ENCODE results near the gene SLC25A22.

SLC25A22 gene

DNA sequence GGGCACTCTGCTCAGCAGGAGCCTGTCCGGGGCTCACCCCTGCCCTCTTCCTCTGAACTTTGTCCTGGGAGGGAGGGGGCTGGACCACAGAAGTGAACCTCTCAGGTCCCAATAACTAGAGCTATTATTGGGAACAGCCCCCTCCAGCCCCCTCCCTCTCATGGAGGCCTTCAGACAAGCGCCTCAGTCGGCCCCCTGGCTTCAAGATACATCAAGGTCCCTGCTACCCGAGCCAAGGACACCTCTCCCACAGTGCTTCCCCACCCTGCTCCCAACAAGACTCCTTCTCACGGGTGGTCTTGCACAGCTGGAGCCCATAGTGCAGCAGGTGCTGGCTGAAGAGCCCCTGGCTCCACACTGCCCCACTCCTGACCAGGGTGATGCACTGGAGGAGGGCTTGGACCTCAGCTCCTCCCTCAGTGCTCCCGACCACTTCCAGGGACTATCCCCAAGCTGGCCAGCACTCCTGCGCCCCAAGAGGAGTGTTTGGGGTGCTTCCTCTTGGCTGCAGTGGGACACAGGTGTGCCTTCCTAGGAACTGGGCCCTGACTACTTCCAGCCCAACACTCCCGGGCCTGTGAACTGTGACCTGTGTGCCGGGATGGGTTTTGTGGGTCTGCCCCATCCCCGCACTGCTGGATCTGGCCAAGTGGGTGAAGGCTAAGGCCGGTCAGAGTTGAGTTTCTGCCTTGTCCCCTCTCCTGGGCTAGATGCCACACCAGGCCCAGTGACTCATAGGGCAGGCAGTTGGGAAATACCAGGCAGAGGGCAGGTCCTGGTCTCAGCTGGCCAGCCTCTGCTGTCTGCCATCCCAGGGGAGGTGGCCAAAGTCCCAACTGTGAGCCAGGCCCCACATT is 22.8 kb upstream of the SLC25A22 start:
- Histone ChIP-seq H3K27me3 (ENCODE audit: insufficient read depth, low read depth) (no peaks in the 10 kb centered on the region), H3K36me3 (ENCODE audit: insufficient read depth) (no peaks in the 10 kb centered on the region), H3K4me3 (IDR thresholded peaks at IDR 0.05; ENCODE audit: insufficient read depth, low read depth, low read length) (no peak overlapping the region), H2AFZ (ENCODE audit: low read depth) (no peak overlapping the region), H3K27ac (no peak overlapping the region; the same call in 1 of the 2 replicates), H3K4me2 (peak overlapping the region; percentile 81), H3K79me2 (ENCODE audit: insufficient read depth, low read depth) (no peaks in the 10 kb centered on the region; the same call in 1 of the 2 replicates), H3K4me1 (ENCODE audit: low read depth, poor library complexity, severe bottlenecking) (peaks cover 9% of the 10 kb centered on the region), H3K9ac (peak overlapping the region; percentile 41; the same call in 1 of the 2 replicates), H4K20me1 (ENCODE audit: insufficient read depth) (no peaks in the 10 kb centered on the region)
- TF ChIP-seq, protein P1, sequence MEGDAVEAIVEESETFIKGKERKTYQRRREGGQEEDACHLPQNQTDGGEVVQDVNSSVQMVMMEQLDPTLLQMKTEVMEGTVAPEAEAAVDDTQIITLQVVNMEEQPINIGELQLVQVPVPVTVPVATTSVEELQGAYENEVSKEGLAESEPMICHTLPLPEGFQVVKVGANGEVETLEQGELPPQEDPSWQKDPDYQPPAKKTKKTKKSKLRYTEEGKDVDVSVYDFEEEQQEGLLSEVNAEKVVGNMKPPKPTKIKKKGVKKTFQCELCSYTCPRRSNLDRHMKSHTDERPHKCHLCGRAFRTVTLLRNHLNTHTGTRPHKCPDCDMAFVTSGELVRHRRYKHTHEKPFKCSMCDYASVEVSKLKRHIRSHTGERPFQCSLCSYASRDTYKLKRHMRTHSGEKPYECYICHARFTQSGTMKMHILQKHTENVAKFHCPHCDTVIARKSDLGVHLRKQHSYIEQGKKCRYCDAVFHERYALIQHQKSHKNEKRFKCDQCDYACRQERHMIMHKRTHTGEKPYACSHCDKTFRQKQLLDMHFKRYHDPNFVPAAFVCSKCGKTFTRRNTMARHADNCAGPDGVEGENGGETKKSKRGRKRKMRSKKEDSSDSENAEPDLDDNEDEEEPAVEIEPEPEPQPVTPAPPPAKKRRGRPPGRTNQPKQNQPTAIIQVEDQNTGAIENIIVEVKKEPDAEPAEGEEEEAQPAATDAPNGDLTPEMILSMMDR (conservative IDR thresholded peaks at IDR 0.05; ENCODE audit: low read depth, low read length) = no peak

DNA sequence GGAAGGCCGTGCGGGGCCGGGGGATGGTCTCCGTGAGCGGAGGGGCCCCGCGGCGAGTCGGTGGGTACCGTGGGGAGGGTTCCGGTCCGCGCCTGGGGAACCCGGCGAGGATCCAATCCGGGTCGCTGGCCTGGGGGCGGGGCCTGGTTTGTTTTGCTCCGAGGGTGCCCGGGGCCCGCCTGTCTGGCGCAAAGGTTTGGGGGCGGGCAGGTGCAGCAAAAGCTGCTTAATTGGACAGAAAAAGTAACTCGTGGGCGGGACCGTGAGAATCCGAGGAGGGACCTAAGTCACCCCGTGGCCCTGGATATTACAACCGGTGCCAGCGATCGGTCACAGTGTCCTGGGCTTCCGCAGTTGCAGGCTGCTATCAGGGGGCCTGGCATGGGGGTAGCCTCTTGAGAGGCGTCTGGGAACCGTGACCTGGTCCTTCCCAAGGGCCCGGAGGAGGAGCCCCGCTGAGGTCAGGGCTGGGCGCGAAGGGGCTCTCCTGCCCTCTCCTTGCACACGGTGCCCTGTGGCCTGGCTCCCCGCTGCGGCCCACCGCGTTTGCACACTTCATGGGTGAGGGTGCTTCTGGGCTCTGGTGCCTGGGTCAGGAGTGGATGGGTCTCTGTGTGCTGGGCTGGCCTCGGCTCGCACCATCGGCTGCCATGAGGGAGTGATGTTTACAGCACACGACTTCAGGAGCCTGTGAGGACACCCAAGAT is 22.0 kb upstream of the SLC25A22 start:
- peak overlapping the region; percentile 66 for H3K9ac ChIP-seq
- peak overlapping the region; percentile 47; the same call in 1 of the 2 replicates for H2AFZ ChIP-seq (ENCODE audit: low read depth)
- TF ChIP-seq, protein P1 (conservative IDR thresholded peaks at IDR 0.05; ENCODE audit: low read depth, low read length) = no peak
- no peaks in the 10 kb centered on the region for H3K27me3 ChIP-seq (ENCODE audit: insufficient read depth, low read depth)
- H3K4me3 ChIP-seq (IDR thresholded peaks at IDR 0.05; ENCODE audit: insufficient read depth, low read depth, low read length) = no peak overlapping the region
- peak overlapping the region; percentile 81 for H3K4me2 ChIP-seq
- no peaks in the 10 kb centered on the region for H4K20me1 ChIP-seq (ENCODE audit: insufficient read depth)
- peaks cover 9% of the 10 kb centered on the region for H3K4me1 ChIP-seq (ENCODE audit: low read depth, poor library complexity, severe bottlenecking)
- no peaks in the 10 kb centered on the region for H3K36me3 ChIP-seq (ENCODE audit: insufficient read depth)
- no peaks in the 10 kb centered on the region; the same call in 1 of the 2 replicates for H3K79me2 ChIP-seq (ENCODE audit: insufficient read depth, low read depth)
- peak overlapping the region; percentile 51 for H3K27ac ChIP-seq

DNA sequence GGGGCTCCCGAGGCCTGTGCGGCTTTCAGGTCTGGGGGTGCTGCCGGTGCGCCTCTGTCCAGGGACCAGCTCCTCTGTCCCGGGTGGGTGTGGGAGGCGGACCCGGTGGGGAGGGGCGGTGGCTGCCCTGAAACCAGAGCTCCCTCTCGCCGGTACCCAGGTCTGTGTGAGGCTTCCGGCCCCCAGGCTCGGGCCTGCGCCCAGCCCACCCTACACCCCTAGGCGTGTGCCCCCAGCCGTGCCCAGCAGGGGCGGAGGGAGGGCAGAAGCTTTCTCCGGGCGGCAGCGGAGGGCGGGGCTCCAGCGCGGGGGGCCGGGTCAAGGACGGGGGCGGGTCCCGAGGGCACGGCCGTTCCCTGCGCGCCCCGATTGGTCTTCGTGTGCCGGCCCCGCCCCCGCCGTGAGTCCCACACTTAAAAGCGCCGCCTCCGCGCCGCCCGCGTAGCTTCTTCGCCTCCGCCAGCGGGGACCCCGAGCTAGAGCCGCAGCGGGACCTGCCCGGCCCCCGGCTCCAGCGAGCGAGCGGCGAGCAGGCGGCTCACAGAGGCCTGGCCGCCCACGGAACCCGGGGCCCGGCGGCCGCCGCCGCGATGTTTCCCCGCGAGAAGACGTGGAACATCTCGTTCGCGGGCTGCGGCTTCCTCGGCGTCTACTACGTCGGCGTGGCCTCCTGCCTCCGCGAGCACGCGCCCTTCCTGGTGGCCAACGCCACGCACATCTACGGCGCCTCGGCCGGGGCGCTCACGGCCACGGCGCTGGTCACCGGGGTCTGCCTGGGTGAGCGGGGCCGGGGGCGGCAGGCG is 21.2 kb upstream of the SLC25A22 start:
- peak overlapping the region; percentile 66 for H3K9ac ChIP-seq
- H4K20me1 ChIP-seq (ENCODE audit: insufficient read depth) = no peaks in the 10 kb centered on the region
- no peaks in the 10 kb centered on the region; the same call in 1 of the 2 replicates for H3K79me2 ChIP-seq (ENCODE audit: insufficient read depth, low read depth)
- peaks cover 9% of the 10 kb centered on the region for H3K4me1 ChIP-seq (ENCODE audit: low read depth, poor library complexity, severe bottlenecking)
- H3K27me3 ChIP-seq (ENCODE audit: insufficient read depth, low read depth) = no peaks in the 10 kb centered on the region
- H3K27ac ChIP-seq = peak overlapping the region; percentile 51
- H3K36me3 ChIP-seq (ENCODE audit: insufficient read depth) = no peaks in the 10 kb centered on the region
- TF ChIP-seq, protein P1 (conservative IDR thresholded peaks at IDR 0.05; ENCODE audit: low read depth, low read length) = no peak
- H2AFZ ChIP-seq (ENCODE audit: low read depth) = peak overlapping the region; percentile 47; the same call in 1 of the 2 replicates
- peak overlapping the region; percentile 81 for H3K4me2 ChIP-seq
- no peak overlapping the region for H3K4me3 ChIP-seq (IDR thresholded peaks at IDR 0.05; ENCODE audit: insufficient read depth, low read depth, low read length)
